Smooth muscle cell (in vitro differentiated cells): ENCODE results near the gene PDF. TPM values are rescaled to one million over a fixed set of nuclear protein-coding genes. Genes with fewer than 3 reads are reported as not detected.

ENCODE experiments used
- DNase-seq: peaks from one replicate; lab custom pipeline; 2025; ENCODE audit not compliant: unreplicated experiment; lab: John Stamatoyannopoulos, UW
- H2AFZ ChIP-seq: fragments of 200-600 bp; sonication (generic); 2 replicates; pipeline ENCODE4 v1.6.0; 2016; ENCODE audit warnings: antibody characterized with exemption, low read depth, mild to moderate bottlenecking
- H3F3A ChIP-seq: fragments of 200-600 bp; sonication (generic); 2 replicates; pipeline ENCODE4 v1.6.0; 2017; ENCODE audit warnings: antibody characterized with exemption, low read depth
- H3K27ac ChIP-seq: fragments of 200-600 bp; sonication (generic); 2 replicates; pipeline ENCODE4 v1.5.1; 2016; ENCODE audit warnings: low read depth, mild to moderate bottlenecking
- H3K27me3 ChIP-seq: fragments of 200-600 bp; sonication (generic); 2 replicates; pipeline ENCODE4 v1.6.1; 2016; ENCODE audit warnings: low read depth, mild to moderate bottlenecking
- H3K36me3 ChIP-seq: fragments of 200-600 bp; sonication (generic); 2 replicates; pipeline ENCODE4 v1.5.1; 2016; ENCODE audit warnings: low read depth
- H3K4me1 ChIP-seq: fragments of 200-600 bp; sonication (generic); 2 replicates; pipeline ENCODE4 v1.5.1; 2016; ENCODE audit warnings: low read depth
- H3K4me2 ChIP-seq: fragments of 200-600 bp; sonication (generic); 2 replicates; pipeline ENCODE4 v1.6.0; 2016; ENCODE audit warnings: mild to moderate bottlenecking
- H3K4me3 ChIP-seq: fragments of 200-600 bp; sonication (generic); 2 replicates; pipeline ENCODE4 v1.5.1; 2016; ENCODE audit warnings: mild to moderate bottlenecking
- H3K79me2 ChIP-seq: fragments of 200-600 bp; sonication (generic); 2 replicates; pipeline ENCODE4 v1.6.0; 2016; ENCODE audit warnings: low read depth, mild to moderate bottlenecking
- H3K9ac ChIP-seq: fragments of 200-600 bp; sonication (generic); 2 replicates; pipeline ENCODE4 v1.6.0; 2016; ENCODE audit warnings: low read depth
- H3K9me3 ChIP-seq: fragments of 200-600 bp; sonication (generic); replicated peaks from 2 replicates; pipeline ENCODE4 v1.5.1; 2016; ENCODE audit warnings: low read depth
- H4K20me1 ChIP-seq: fragments of 200-600 bp; sonication (generic); 2 replicates; pipeline ENCODE4 v1.6.0; 2016; ENCODE audit warnings: low read depth
- WGBS: methylation state at CpG from one replicate; pipeline ENCODE4 v1.1.7; 2016; ENCODE audit warnings: low lambda C conversion rate; 5-methylcytosine and 5-hydroxymethylcytosine counted together
- polyA plus RNA-seq: library from polyadenylated mRNA; unstranded; fragments of >200 nt; fragmentation: Nextera tagmentation; extraction: Ambion mirVana; gene quantifications from 2 replicates; pipeline ENCODE4 v1.2.1, GENCODE V29; 2016
- total RNA-seq: library from RNA; depleted of rRNA; stranded (reverse); fragments of >200 nt; gene quantifications from 2 replicates; pipeline ENCODE4 v1.2.3, GENCODE V29; 2014
- TF ChIP-seq, protein P1 (sequence below): fragments of 200-600 bp; sonication (generic); IDR thresholded peaks from 2 replicates; pipeline ENCODE4 v1.5.1; 2017; ENCODE audit warnings: borderline replicate concordance, mild to moderate bottlenecking, antibody characterized with exemption; ENCODE audit not compliant: insufficient read depth, poor library complexity, severe bottlenecking

The PDF gene
- total and polyA plus RNA-seq, 2 experiments from 2014 or later = 4.4 to 5.4 TPM

DNA sequence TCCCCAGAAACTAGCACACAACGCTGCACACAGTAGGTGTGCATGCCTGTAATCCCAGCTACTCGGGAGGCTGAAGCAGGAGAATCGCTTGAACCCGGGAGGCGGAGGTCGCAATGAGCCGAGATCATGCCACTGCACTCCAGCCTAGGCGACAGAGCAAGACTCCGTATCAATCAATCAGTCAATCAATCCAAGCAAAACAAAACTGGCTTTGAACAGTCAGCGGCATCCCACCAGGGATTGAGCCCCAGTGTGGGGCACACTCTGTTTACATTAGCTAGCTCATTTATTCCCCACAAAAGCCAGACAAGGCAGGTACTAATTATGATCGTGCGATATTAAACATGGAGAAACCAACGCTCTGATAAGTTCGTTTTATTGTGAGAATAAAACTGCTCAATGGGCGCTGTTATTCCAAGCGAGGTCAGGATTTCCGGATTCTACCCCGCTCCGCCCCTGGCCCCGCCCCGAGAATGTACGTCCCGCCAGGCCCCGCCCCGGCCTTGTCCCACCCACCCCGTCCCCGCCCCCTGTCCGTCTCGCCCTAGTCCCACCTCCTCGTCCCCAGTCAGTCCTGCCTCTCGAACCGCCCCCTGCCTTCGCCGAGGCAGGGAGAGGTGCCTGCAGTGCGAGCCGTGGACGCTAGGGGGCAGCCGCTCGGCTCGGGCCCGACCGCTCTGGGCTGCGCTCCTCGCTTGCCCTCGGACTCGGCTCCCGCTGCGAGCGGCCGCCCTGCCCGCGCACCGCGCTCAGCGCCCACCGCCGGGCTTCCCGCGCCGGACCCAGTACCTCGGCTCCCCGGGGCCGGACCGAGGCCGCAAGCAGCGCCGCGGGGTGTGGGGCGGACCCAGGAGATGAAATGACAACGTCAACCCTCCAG lies 19.5 kb downstream of the PDF start, which contains the start of gene VPS4A:
Gene VPS4A (plus strand): TSS at position 698 of the 880 bp plus-strand sequence. CDS start 162 bp downstream, at position 860.
- no peaks in the 10 kb centered on the region for H3K36me3 ChIP-seq
- TF ChIP-seq, protein P1, sequence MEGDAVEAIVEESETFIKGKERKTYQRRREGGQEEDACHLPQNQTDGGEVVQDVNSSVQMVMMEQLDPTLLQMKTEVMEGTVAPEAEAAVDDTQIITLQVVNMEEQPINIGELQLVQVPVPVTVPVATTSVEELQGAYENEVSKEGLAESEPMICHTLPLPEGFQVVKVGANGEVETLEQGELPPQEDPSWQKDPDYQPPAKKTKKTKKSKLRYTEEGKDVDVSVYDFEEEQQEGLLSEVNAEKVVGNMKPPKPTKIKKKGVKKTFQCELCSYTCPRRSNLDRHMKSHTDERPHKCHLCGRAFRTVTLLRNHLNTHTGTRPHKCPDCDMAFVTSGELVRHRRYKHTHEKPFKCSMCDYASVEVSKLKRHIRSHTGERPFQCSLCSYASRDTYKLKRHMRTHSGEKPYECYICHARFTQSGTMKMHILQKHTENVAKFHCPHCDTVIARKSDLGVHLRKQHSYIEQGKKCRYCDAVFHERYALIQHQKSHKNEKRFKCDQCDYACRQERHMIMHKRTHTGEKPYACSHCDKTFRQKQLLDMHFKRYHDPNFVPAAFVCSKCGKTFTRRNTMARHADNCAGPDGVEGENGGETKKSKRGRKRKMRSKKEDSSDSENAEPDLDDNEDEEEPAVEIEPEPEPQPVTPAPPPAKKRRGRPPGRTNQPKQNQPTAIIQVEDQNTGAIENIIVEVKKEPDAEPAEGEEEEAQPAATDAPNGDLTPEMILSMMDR = peak; percentile 91
- H3K79me2 ChIP-seq = peaks cover 43% of the 10 kb centered on the region
- peak within 1 kb of the TSS; percentile 94 for H3K4me2 ChIP-seq
- H3K4me1 ChIP-seq = peaks cover 8% of the 10 kb centered on the region
- peak; percentile 93 for DNase-seq
- H3K9ac ChIP-seq = peak within 1 kb of the TSS; percentile 88
- H3F3A ChIP-seq = peaks cover 7% of the 10 kb centered on the region
- peak within 1 kb of the TSS; percentile 57 for H3K27ac ChIP-seq
- no peak within 1 kb of the TSS for H2AFZ ChIP-seq
- peaks cover 38% of the 10 kb centered on the region for H4K20me1 ChIP-seq
- H3K4me3 ChIP-seq = peak within 1 kb of the TSS; percentile 99
- no peaks in the 10 kb centered on the region for H3K9me3 ChIP-seq
- WGBS = 21% methylated on average over 37 of the region's 70 CpGs
- no peaks in the 10 kb centered on the region for H3K27me3 ChIP-seq

DNA sequence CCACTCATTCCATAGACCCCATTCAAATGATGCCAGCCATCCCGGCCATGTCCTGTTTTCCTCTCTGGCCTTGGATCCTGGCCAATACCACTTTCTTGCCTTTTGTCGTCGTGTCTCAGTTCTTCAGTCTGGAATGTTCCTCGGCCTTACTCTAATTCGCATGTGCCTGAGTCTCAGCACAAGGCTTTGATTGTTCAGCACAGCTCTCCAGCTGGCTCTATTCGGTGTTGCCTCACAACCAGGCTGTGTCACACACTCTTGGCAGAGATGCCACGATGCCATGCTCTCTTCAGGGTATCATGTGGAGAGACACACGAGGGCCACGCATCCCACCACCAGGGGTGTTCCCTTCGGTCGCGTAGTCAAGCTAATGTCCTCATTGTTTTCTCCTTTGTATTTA lies 21.1 kb downstream of the PDF start:
- H3K36me3 ChIP-seq = no peaks in the 10 kb centered on the region
- 93% methylated on average over 12 of the region's 12 CpGs for WGBS
- DNase-seq = no peak

DNA sequence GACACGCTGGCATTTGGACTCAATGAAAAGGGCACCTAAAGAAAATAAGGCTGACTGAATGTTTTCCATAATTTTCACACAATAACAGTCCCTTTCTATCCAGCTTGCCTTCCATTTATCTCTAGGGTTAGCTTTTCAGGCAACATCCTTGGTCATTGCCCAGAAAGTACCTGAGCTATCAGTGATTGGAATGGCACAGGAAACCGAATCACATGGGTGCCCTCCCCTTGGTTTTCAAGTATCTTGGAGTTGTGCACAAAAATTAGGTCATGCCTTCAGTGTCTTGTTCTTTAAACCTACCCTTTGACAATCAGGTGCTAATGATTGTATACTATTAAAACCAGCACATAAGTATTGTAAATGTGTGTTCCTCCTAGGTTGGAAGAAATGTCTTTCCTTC lies 22.5 kb downstream of the PDF start:
- H4K20me1 ChIP-seq = peaks cover 13% of the 10 kb centered on the region
- H3K79me2 ChIP-seq = peaks cover 16% of the 10 kb centered on the region
- no peak overlapping the region for H3K27ac ChIP-seq
- no peaks in the 10 kb centered on the region for H3K36me3 ChIP-seq
- no peaks in the 10 kb centered on the region for H3K27me3 ChIP-seq
- whole genome bisulfite sequencing = 93% methylated on average over 2 of the region's 2 CpGs
- peaks cover 8% of the 10 kb centered on the region for H3K4me1 ChIP-seq
- H3K4me3 ChIP-seq = no peak overlapping the region
- H3F3A ChIP-seq = peaks cover 7% of the 10 kb centered on the region
- no peaks in the 10 kb centered on the region for H3K9me3 ChIP-seq
- H3K4me2 ChIP-seq = no peak overlapping the region
- H3K9ac ChIP-seq = no peak overlapping the region
- no peak for DNase-seq
- no peak overlapping the region for H2AFZ ChIP-seq
- TF ChIP-seq, protein P1 = no peak

More for the DNA sequence above, 21.1 kb downstream of the PDF start:
- no peaks in the 10 kb centered on the region for H3K27me3 ChIP-seq
- H3K27ac ChIP-seq = no peak overlapping the region
- H3K4me1 ChIP-seq = peaks cover 8% of the 10 kb centered on the region
- H2AFZ ChIP-seq = no peak overlapping the region
- H3K4me2 ChIP-seq = no peak overlapping the region
- peaks cover 31% of the 10 kb centered on the region for H3K79me2 ChIP-seq
- no peaks in the 10 kb centered on the region for H3K9me3 ChIP-seq
- peaks cover 25% of the 10 kb centered on the region for H4K20me1 ChIP-seq
- H3F3A ChIP-seq = peaks cover 7% of the 10 kb centered on the region
- TF ChIP-seq, protein P1 = no peak
- no peak overlapping the region for H3K4me3 ChIP-seq
- H3K9ac ChIP-seq = no peak overlapping the region
